GM12878 (cell line): ENCODE data around the gene SLC1A5.

ENCODE experiments used
- ESRRA ChIP-seq: IDR thresholded peaks from 2 replicates; pipeline ENCODE4 v1.6.1; 2012; ENCODE audit warnings: mild to moderate bottlenecking, low read length, improper control_type of control experiment
- FOXM1 ChIP-seq: IDR thresholded peaks from 2 replicates; pipeline ENCODE4 v1.6.1; 2012; ENCODE audit warnings: low read depth, mild to moderate bottlenecking, inconsistent platforms, low read length, moderate library complexity
- JUNB ChIP-seq: IDR thresholded peaks from 2 replicates; pipeline ENCODE4 v1.6.1; 2016; ENCODE audit warnings: antibody characterized with exemption, mild to moderate bottlenecking
- NFIC ChIP-seq: IDR thresholded peaks from 2 replicates; pipeline ENCODE4 v1.6.1; 2012; ENCODE audit warnings: low read depth, mild to moderate bottlenecking, inconsistent platforms, low read length, moderate library complexity
- POLR2A ChIP-seq: IDR thresholded peaks from 2 replicates; pipeline ENCODE4 v1.6.1; 2011; ENCODE audit warnings: low read depth, mild to moderate bottlenecking, low read length
- REST ChIP-seq: IDR thresholded peaks from 2 replicates; pipeline ENCODE4 v1.6.1; 2012; ENCODE audit warnings: mild to moderate bottlenecking, low read depth, low read length
- TCF12 ChIP-seq: IDR thresholded peaks from 2 replicates; pipeline ENCODE4 v1.6.1; 2011; ENCODE audit warnings: low read depth, mild to moderate bottlenecking, low read length
- TF ChIP-seq, protein P1 (sequence below), 3 experiments: IDR thresholded peaks in 2 of 3; conservative IDR thresholded peaks in 1 of 3; 2 replicates each; pipeline ENCODE4 v1.5.1; 2011; ENCODE audit warnings: low read depth in 3 of 3, low read length in 3 of 3, mild to moderate bottlenecking in 3 of 3, control low read depth in 2 of 3, moderate library complexity in 2 of 3, inconsistent platforms in 1 of 3, mixed read lengths in 1 of 3; ENCODE audit not compliant: control insufficient read depth in 2 of 3, insufficient read depth in 1 of 3; ENCODE audit errors: extremely low read depth in 1 of 3
- TF ChIP-seq, protein P2 (sequence below): fragments of 450-650 bp; IDR thresholded peaks from 2 replicates; pipeline ENCODE4 v1.6.1; 2017; ENCODE audit warnings: mild to moderate bottlenecking

GRCh38 chr19:46776927-46777911 is 11.2 kb downstream of the SLC1A5 start:
- no peak for TF ChIP-seq REST
- TF ChIP-seq, protein P1, sequence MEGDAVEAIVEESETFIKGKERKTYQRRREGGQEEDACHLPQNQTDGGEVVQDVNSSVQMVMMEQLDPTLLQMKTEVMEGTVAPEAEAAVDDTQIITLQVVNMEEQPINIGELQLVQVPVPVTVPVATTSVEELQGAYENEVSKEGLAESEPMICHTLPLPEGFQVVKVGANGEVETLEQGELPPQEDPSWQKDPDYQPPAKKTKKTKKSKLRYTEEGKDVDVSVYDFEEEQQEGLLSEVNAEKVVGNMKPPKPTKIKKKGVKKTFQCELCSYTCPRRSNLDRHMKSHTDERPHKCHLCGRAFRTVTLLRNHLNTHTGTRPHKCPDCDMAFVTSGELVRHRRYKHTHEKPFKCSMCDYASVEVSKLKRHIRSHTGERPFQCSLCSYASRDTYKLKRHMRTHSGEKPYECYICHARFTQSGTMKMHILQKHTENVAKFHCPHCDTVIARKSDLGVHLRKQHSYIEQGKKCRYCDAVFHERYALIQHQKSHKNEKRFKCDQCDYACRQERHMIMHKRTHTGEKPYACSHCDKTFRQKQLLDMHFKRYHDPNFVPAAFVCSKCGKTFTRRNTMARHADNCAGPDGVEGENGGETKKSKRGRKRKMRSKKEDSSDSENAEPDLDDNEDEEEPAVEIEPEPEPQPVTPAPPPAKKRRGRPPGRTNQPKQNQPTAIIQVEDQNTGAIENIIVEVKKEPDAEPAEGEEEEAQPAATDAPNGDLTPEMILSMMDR (IDR thresholded peaks at IDR 0.05 in 2 of 3, conservative IDR thresholded peaks at IDR 0.05 in 1 of 3; ENCODE audit: control insufficient read depth in 2 of 3, extremely low read depth in 1 of 3, insufficient read depth in 1 of 3, low read depth in 3 of 3, low read length in 3 of 3) = no peak
- TF ChIP-seq ESRRA = no peak
- no peak for TF ChIP-seq JUNB
- TF ChIP-seq FOXM1 = no peak
- TF ChIP-seq NFIC = no peak
- TF ChIP-seq, protein P2, sequence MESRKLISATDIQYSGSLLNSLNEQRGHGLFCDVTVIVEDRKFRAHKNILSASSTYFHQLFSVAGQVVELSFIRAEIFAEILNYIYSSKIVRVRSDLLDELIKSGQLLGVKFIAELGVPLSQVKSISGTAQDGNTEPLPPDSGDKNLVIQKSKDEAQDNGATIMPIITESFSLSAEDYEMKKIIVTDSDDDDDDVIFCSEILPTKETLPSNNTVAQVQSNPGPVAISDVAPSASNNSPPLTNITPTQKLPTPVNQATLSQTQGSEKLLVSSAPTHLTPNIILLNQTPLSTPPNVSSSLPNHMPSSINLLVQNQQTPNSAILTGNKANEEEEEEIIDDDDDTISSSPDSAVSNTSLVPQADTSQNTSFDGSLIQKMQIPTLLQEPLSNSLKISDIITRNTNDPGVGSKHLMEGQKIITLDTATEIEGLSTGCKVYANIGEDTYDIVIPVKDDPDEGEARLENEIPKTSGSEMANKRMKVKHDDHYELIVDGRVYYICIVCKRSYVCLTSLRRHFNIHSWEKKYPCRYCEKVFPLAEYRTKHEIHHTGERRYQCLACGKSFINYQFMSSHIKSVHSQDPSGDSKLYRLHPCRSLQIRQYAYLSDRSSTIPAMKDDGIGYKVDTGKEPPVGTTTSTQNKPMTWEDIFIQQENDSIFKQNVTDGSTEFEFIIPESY = no peak
- no peak for TF ChIP-seq TCF12
- TF ChIP-seq POLR2A = peak; percentile 68
